Neural cell (in vitro differentiated cells): ENCODE results near the gene CLPX.

Experiments used
- CTCF ChIP-seq: fragments of 450-650 bp; IDR thresholded peaks from 2 replicates; pipeline ENCODE4 v1.5.1; 2014; ENCODE audit warnings: antibody characterized with exemption, mild to moderate bottlenecking, moderate library complexity; ENCODE audit not compliant: poor library complexity, severe bottlenecking
- EZH2 ChIP-seq: fragments of 200-600, 300-800 bp; shearing (Covaris generic), sonication (generic); IDR thresholded peaks from 2 replicates; pipeline ENCODE4 v1.6.1; 2014; ENCODE audit warnings: antibody characterized with exemption, low read length, borderline replicate concordance, mild to moderate bottlenecking; ENCODE audit not compliant: insufficient read depth, poor library complexity, severe bottlenecking
- REST ChIP-seq: IDR thresholded peaks from 2 replicates; pipeline ENCODE4 v1.6.1; 2012; ENCODE audit warnings: borderline replicate concordance

GRCh38 chr15:65184305-65184867 is 756 bp downstream of the CLPX start:
- no peak for TF ChIP-seq REST
- no peak for TF ChIP-seq EZH2
- TF ChIP-seq CTCF, result no peak
